ENCODE measurements around the gene EXOC3L4.

DNA sequence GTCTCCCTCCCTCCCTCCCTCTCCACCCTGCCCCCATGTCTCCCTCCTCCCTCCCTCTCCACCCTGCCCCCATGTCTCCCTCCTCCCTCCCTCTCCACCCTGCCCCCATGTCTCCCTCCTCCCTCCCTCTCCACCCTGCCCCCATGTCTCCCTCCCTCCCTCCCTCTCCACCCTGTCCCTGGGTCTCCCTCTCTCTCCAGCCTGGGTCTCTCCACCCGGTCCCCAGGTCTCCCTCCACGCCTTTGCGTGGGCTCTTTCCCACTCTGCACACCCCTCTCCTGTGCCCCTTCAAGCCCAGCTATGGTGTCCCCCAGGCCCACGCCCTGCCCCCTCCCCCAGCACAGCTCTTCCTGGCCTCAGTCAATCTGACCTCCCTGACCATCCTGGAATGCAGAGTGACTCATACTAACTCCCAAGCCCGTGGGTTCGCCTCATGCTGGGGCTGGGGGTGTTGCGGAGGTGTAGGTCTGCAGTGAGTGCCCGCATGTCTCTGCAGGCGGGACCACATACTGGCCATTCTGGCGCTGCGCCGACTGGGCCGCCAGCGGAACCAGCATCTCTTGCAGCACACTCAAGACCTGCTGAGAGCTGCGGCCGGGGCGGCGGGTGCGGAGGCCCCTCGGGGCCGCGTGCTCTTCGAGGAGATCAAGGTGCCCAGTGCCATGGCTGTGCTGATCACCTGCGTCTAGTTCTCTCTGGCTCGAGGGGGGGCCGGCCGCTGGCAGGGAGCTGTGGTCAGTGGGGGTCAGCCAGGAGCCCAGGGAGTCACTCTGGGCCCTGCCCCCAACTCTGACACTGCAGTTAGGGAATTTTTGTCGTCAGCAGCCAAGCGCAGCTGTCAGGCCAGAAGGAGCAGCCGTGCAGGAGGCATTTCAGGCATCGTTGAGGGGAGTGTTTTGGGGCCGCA is 15.3 kb downstream of the EXOC3L4 start:
- TF ChIP-seq CTCF (IDR thresholded peaks at IDR 0.05; ENCODE audit: low read depth, low read length, missing input control): no peak
- no peak for TF ChIP-seq TAF1 (conservative IDR thresholded peaks at IDR 0.05)
- TF ChIP-seq MAX (IDR thresholded peaks at IDR 0.05): no peak
- TF ChIP-seq ATF3 (IDR thresholded peaks at IDR 0.05): no peak
- no peak for TF ChIP-seq GABPA (IDR thresholded peaks at IDR 0.05 in 1 of 2, conservative IDR thresholded peaks at IDR 0.05 in 1 of 2)
- no peak for TF ChIP-seq YY1 (IDR thresholded peaks at IDR 0.05)
- TF ChIP-seq HNF4A (conservative IDR thresholded peaks at IDR 0.05): no peak
- TF ChIP-seq NR2F2 (IDR thresholded peaks at IDR 0.05): no peak
- no peak for TF ChIP-seq SP1 (IDR thresholded peaks at IDR 0.05)
- TF ChIP-seq, protein P1, sequence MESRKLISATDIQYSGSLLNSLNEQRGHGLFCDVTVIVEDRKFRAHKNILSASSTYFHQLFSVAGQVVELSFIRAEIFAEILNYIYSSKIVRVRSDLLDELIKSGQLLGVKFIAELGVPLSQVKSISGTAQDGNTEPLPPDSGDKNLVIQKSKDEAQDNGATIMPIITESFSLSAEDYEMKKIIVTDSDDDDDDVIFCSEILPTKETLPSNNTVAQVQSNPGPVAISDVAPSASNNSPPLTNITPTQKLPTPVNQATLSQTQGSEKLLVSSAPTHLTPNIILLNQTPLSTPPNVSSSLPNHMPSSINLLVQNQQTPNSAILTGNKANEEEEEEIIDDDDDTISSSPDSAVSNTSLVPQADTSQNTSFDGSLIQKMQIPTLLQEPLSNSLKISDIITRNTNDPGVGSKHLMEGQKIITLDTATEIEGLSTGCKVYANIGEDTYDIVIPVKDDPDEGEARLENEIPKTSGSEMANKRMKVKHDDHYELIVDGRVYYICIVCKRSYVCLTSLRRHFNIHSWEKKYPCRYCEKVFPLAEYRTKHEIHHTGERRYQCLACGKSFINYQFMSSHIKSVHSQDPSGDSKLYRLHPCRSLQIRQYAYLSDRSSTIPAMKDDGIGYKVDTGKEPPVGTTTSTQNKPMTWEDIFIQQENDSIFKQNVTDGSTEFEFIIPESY (IDR thresholded peaks at IDR 0.05): no peak
- no peak for TF ChIP-seq RAD21 (IDR thresholded peaks at IDR 0.05)
- TF ChIP-seq EGR1 (IDR thresholded peaks at IDR 0.05; ENCODE audit: low read depth in 2 of 2): no peak
- no peak for TF ChIP-seq REST (IDR thresholded peaks at IDR 0.05)

Measured in liver (tissue), 3 donors.